C4-2B (cell line): Measurements from ENCODE around the gene FAXDC2.

Experiments used
- H3K27ac ChIP-seq: fragments of 450-650 bp; 2 replicates; pipeline ENCODE4 v1.5.1; 2017
- CTCF ChIP-seq: fragments of 450-650 bp; conservative IDR thresholded peaks from 2 replicates; pipeline ENCODE4 v1.5.1; 2017; ENCODE audit warnings: mild to moderate bottlenecking
- ZFX ChIP-seq: fragments of 450-650 bp; IDR thresholded peaks from 2 replicates; pipeline ENCODE4 v1.6.1; 2017

The FAXDC2 gene

GRCh38 chr5:154771383-154771901 is 79.0 kb downstream of the FAXDC2 start:
- TF ChIP-seq CTCF (no peak), ZFX (no peak)
- H3K27ac ChIP-seq = no peak overlapping the region

- H3K27ac ChIP-seq = no peak overlapping the region
- TF ChIP-seq CTCF (no peak), ZFX (no peak)
Measured at GRCh38 chr5:154770111-154770510, 80.3 kb downstream of the FAXDC2 start.
